DOHH2 (cell line): ENCODE results near the gene IL7R.

ENCODE experiments used
- H3F3A ChIP-seq: fragments of 200-600 bp; sonication (generic), shearing (Covaris generic); 2 replicates; pipeline ENCODE4 v1.6.0; 2016; ENCODE audit warnings: antibody characterized with exemption, mild to moderate bottlenecking; ENCODE audit not compliant: control insufficient read depth, insufficient read depth
- H3K27ac ChIP-seq: fragments of 200-600 bp; sonication (generic); 2 replicates; pipeline ENCODE4 v1.5.1; 2014; ENCODE audit warnings: low read depth, mild to moderate bottlenecking, low read length, moderate library complexity
- H3K27me3 ChIP-seq: fragments of 200-600 bp; sonication (generic); 2 replicates; pipeline ENCODE4 v1.6.1; 2014; ENCODE audit warnings: mild to moderate bottlenecking, low read length, mixed read lengths; ENCODE audit not compliant: control insufficient read depth
- H3K36me3 ChIP-seq: fragments of 200-600 bp; sonication (generic); 2 replicates; pipeline ENCODE4 v1.6.1; 2014; ENCODE audit warnings: mild to moderate bottlenecking, low read length, moderate library complexity, mixed read lengths; ENCODE audit not compliant: control insufficient read depth
- H3K4me1 ChIP-seq: fragments of 200-600 bp; sonication (generic); 2 replicates; pipeline ENCODE4 v1.6.1; 2014; ENCODE audit warnings: mild to moderate bottlenecking, low read length, mixed read lengths; ENCODE audit not compliant: control insufficient read depth
- H3K4me2 ChIP-seq: fragments of 200-600 bp; sonication (generic); 2 replicates; pipeline ENCODE4 v1.6.0; 2014; ENCODE audit warnings: mild to moderate bottlenecking, low read length, moderate library complexity
- H3K4me3 ChIP-seq: fragments of 200-600 bp; sonication (generic); 2 replicates; pipeline ENCODE4 v1.5.1; 2014; ENCODE audit warnings: mild to moderate bottlenecking, low read length, mixed read lengths
- H3K79me2 ChIP-seq: fragments of 200-600 bp; sonication (generic); 2 replicates; pipeline ENCODE4 v1.6.1; 2014; ENCODE audit warnings: mild to moderate bottlenecking, low read length, mixed read lengths; ENCODE audit not compliant: control insufficient read depth
- H3K9me2 ChIP-seq: fragments of 200-600 bp; sonication (generic); replicated peaks from 2 replicates; pipeline ENCODE4 v1.6.1; 2014; ENCODE audit warnings: mild to moderate bottlenecking, low read length, mixed read lengths; ENCODE audit not compliant: control insufficient read depth
- H3K9me3 ChIP-seq: fragments of 200-600 bp; sonication (generic); 2 replicates; pipeline ENCODE4 v1.6.1; 2014; ENCODE audit warnings: antibody characterized with exemption, low read length, mixed read lengths; ENCODE audit not compliant: control insufficient read depth, insufficient read depth
- H4K20me1 ChIP-seq: fragments of 200-600 bp; sonication (generic); 2 replicates; pipeline ENCODE4 v1.6.0; 2014; ENCODE audit warnings: low read depth, mild to moderate bottlenecking, antibody characterized with exemption, low read length, moderate library complexity; ENCODE audit not compliant: control insufficient read depth, insufficient read depth
- CTCF ChIP-seq: fragments of 200-600 bp; sonication (generic); IDR thresholded peaks from one replicate; pipeline ENCODE4 v1.5.1; 2014; ENCODE audit warnings: antibody characterized with exemption, mild to moderate bottlenecking, low read depth, low read length; ENCODE audit not compliant: poor library complexity, severe bottlenecking
- EZH2phosphoT487 ChIP-seq: fragments of 200-600 bp; sonication (generic); IDR thresholded peaks from 2 replicates; pipeline ENCODE4 v1.6.1; 2017; ENCODE audit warnings: borderline replicate concordance, mild to moderate bottlenecking, antibody characterized with exemption, low read length, moderate library complexity, mixed read lengths

IL7R gene

GRCh38 chr5:35833224-35833623 lies 23.5 kb upstream of the IL7R start:
- Histone ChIP-seq H3K9me2 (no peaks in the 10 kb centered on the region), H3K79me2 (no peaks in the 10 kb centered on the region), H3K27me3 (no peaks in the 10 kb centered on the region), H3K4me2 (no peak overlapping the region), H3K9me3 (no peaks in the 10 kb centered on the region), H3K4me3 (no peak overlapping the region), H3K4me1 (no peaks in the 10 kb centered on the region), H4K20me1 (no peaks in the 10 kb centered on the region), H3K27ac (no peak overlapping the region), H3K36me3 (no peaks in the 10 kb centered on the region), H3F3A (no peaks in the 10 kb centered on the region)
- TF ChIP-seq EZH2phosphoT487 (no peak), CTCF (no peak)

- no peaks in the 10 kb centered on the region for H3K27me3 ChIP-seq
- H3F3A ChIP-seq, result no peaks in the 10 kb centered on the region
- H3K4me2 ChIP-seq, result no peak overlapping the region
- H3K36me3 ChIP-seq, result no peaks in the 10 kb centered on the region
- H3K9me2 ChIP-seq, result no peaks in the 10 kb centered on the region
- no peaks in the 10 kb centered on the region for H3K79me2 ChIP-seq
- H3K27ac ChIP-seq, result no peak overlapping the region
- no peak overlapping the region for H3K4me3 ChIP-seq
- TF ChIP-seq EZH2phosphoT487 (no peak), CTCF (no peak)
- no peaks in the 10 kb centered on the region for H3K4me1 ChIP-seq
- H3K9me3 ChIP-seq, result no peaks in the 10 kb centered on the region; the same call in 1 of the 2 replicates
- H4K20me1 ChIP-seq, result no peaks in the 10 kb centered on the region
These were observed 20.6 kb upstream of the IL7R start for GRCh38 chr5:35835796-35836742.

- H3K4me3 ChIP-seq, result no peak overlapping the region
- H3K9me2 ChIP-seq, result no peaks in the 10 kb centered on the region
- no peaks in the 10 kb centered on the region for H4K20me1 ChIP-seq
- H3F3A ChIP-seq, result no peaks in the 10 kb centered on the region
- H3K9me3 ChIP-seq, result peaks cover 2% of the 10 kb centered on the region; the same call in 1 of the 2 replicates
- H3K79me2 ChIP-seq, result no peaks in the 10 kb centered on the region
- no peak for TF ChIP-seq CTCF
- no peak for TF ChIP-seq EZH2phosphoT487
- no peaks in the 10 kb centered on the region for H3K27me3 ChIP-seq
- H3K4me1 ChIP-seq, result no peaks in the 10 kb centered on the region
- H3K4me2 ChIP-seq, result no peak overlapping the region
- H3K36me3 ChIP-seq, result no peaks in the 10 kb centered on the region
- H3K27ac ChIP-seq, result no peak overlapping the region
These were observed 18.2 kb upstream of the IL7R start for GRCh38 chr5:35838370-35839042.
